GM23248 (cell line): ENCODE data around the gene CACUL1.

Experiments
- EZH2 ChIP-seq: fragments of 200-600 bp; sonication (generic); IDR thresholded peaks from 2 replicates; pipeline ENCODE4 v1.6.1; 2018; ENCODE audit warnings: antibody characterized with exemption, mild to moderate bottlenecking; ENCODE audit not compliant: insufficient read depth, poor library complexity, severe bottlenecking
- EZH2phosphoT487 ChIP-seq: fragments of 200-600 bp; sonication (generic); IDR thresholded peaks from 2 replicates; pipeline ENCODE4 v1.6.1; 2018; ENCODE audit warnings: antibody characterized with exemption, moderate library complexity, mild to moderate bottlenecking, low read depth; ENCODE audit not compliant: insufficient read depth

- TF ChIP-seq EZH2 = no peak
- TF ChIP-seq EZH2phosphoT487 = no peak
Observed at GRCh38 chr10:118712930-118713634, 41.7 kb downstream of the CACUL1 start.
